Gastrocnemius medialis (tissue), 4 donors: Measurements from ENCODE around the gene PIK3C2B. TPM values are rescaled to one million over a fixed set of nuclear protein-coding genes. Genes with fewer than 3 reads are reported as not detected.

Experiments used
- ATAC-seq, 2 donors: fragments of 150-250 bp; one replicate each; pipeline ENCODE4 v1.9.1; 2016
- DNase-seq, 2 donors: peaks; one replicate each; pipeline ENCODE4 v3.0.0-alpha.2; 2019
- H3K27ac ChIP-seq, 4 donors: fragments of 200-600 bp; sonication (generic); 1 replicate in 1 of 4; 2 replicates in 3 of 4; pipeline ENCODE4 v1.5.1; 2016 to 2018; ENCODE audit warnings: mild to moderate bottlenecking in 2 of 4, moderate library complexity in 1 of 4
- H3K27me3 ChIP-seq, 3 donors: fragments of 200-600 bp; sonication (generic) in 2 of 3; 1 replicate in 1 of 3; 2 replicates in 2 of 3; pipeline versions ENCODE4 v1.5.1 to v1.6.0; 2016 to 2019; ENCODE audit warnings: mild to moderate bottlenecking in 1 of 3, moderate library complexity in 1 of 3
- H3K36me3 ChIP-seq, 2 donors: fragments of 200-600 bp; sonication (generic) in 1 of 2; one replicate each; pipeline ENCODE4 v1.5.1; 2017 to 2018
- H3K4me1 ChIP-seq, 2 donors: fragments of 200-600 bp; sonication (generic) in 1 of 2; one replicate each; pipeline ENCODE4 v1.5.1; 2016 to 2017; ENCODE audit warnings: mild to moderate bottlenecking in 2 of 2
- H3K4me3 ChIP-seq, 4 donors: fragments of 200-600 bp; sonication (generic) in 3 of 4; 1 replicate in 1 of 4; 2 replicates in 3 of 4; pipeline ENCODE4 v1.5.1; 2016 to 2019; ENCODE audit warnings: mild to moderate bottlenecking in 2 of 4
- H3K9me3 ChIP-seq, 3 donors: fragments of 200-600 bp; sonication (generic) in 2 of 3; 1 replicate in 1 of 3; 2 replicates in 2 of 3; pipeline ENCODE4 v1.5.1; 2016 to 2019
- CTCF ChIP-seq, 5 experiments: fragments of 450-650 bp in 3 of 5; fragments of 200-600 bp in 2 of 5; sonication (generic) in 2 of 5; IDR thresholded peaks in 4 of 5; conservative IDR thresholded peaks in 1 of 5; 1 replicate in 4 of 5; 2 replicates in 1 of 5; pipeline ENCODE4 v1.5.1; 2016 to 2019; ENCODE audit warnings: antibody characterized with exemption in 5 of 5, mild to moderate bottlenecking in 3 of 5, moderate library complexity in 3 of 5
- POLR2A ChIP-seq, 2 donors: fragments of 450-650 bp; IDR thresholded peaks; one replicate each; pipeline ENCODE4 v1.6.1; 2017; ENCODE audit warnings: antibody characterized with exemption in 2 of 2, mild to moderate bottlenecking in 2 of 2, moderate library complexity in 2 of 2
- in situ Hi-C, 4 donors: fragments of 200-750 bp; cut with MboI; loops; one replicate each; pipeline versions ENCODE4 v1.15.0 to v1.8.0; 2017; ENCODE audit warnings: low sequenced_read_pairs in 4 of 4
- intact Hi-C: fragments of 100-400 bp; cut with DNase I; formaldehyde crosslinking; loops from one replicate; pipeline ENCODE4 v1.15.1; 2023; ENCODE audit warnings: low total_unique reads
- total RNA-seq, 4 donors: library from RNA; depleted of rRNA; stranded (reverse); fragments of >200 nt; gene quantifications; one replicate each; pipeline versions ENCODE4 v1.1.0 to v1.2.3, GENCODE V29; 2016

Gene PIK3C2B
- total RNA-seq, 4 donors from 2014 or later, result 2.8 to 6.0 (median 3.8) TPM

- intact Hi-C loops (loop anchor here (1.0 kb wide), 1 partner anchor 94 kb away; the partner anchor contains the start of gene PPP1R15B), in situ Hi-C loops (loop anchor here in 2 of 4 donors (25.0 kb wide), 2 partner anchors 343 to 643 kb away; partner anchors contain the start of genes ETNK2 (in 1 of the 2), REN (in 1 of the 2) and SNRPE (in 1 of the 2))
- H3K4me3 ChIP-seq, result peak overlapping the region; percentile 51 to 67 (median 61)
- H3K9me3 ChIP-seq, result no peaks in the 10 kb centered on the region
- TF ChIP-seq CTCF (IDR thresholded peaks at IDR 0.05 in 4 of 5, conservative IDR thresholded peaks at IDR 0.05 in 1 of 5), result no peak
- no peak for TF ChIP-seq POLR2A (IDR thresholded peaks at IDR 0.05)
- ATAC-seq (no peak), DNase-seq (no peak)
- H3K36me3 ChIP-seq, result no peaks in the 10 kb centered on the region
- H3K27ac ChIP-seq, result peak overlapping the region; percentile 83 to 85 (median 84)
- H3K4me1 ChIP-seq, result peaks cover 8 to 13% of the 10 kb centered on the region in 2 donors
- no peaks in the 10 kb centered on the region for H3K27me3 ChIP-seq
Measured at GRCh38 chr1:204505674-204506200, 11.1 kb upstream of the PIK3C2B start.

- Histone ChIP-seq H3K36me3 (no peaks in the 10 kb centered on the region), H3K4me3 (no peak overlapping the region), H3K9me3 (no peaks in the 10 kb centered on the region), H3K27me3 (no peaks in the 10 kb centered on the region), H3K4me1 (peaks cover 8 to 13% of the 10 kb centered on the region in 2 donors), H3K27ac (peak overlapping the region in 1 of 4 donors; percentile 15)
- in situ Hi-C loops, result loop anchor here (5.0 to 25.0 kb wide), 4 partner anchors 57 to 642 kb away; partner anchors contain the start of genes ETNK2 (in 1 of the 4), REN (in 1 of the 4) and SNRPE (in 1 of the 4)
- no peak for ATAC-seq
- intact Hi-C loops, result loop anchor here (1.0 kb wide), 2 partner anchors 58 to 73 kb away; no protein-coding TSS in a partner anchor
- DNase-seq, result no peak
- TF ChIP-seq POLR2A (IDR thresholded peaks at IDR 0.05) (no peak), CTCF (IDR thresholded peaks at IDR 0.05 in 4 of 5, conservative IDR thresholded peaks at IDR 0.05 in 1 of 5) (no peak)
Measured at GRCh38 chr1:204503913-204504519, 9.4 kb upstream of the PIK3C2B start.

- Histone ChIP-seq H3K9me3 (no peaks in the 10 kb centered on the region), H3K36me3 (no peaks in the 10 kb centered on the region), H3K4me3 (no peak overlapping the region), H3K27ac (peak overlapping the region in 1 of 4 donors; percentile 15), H3K27me3 (no peaks in the 10 kb centered on the region), H3K4me1 (peaks cover 8 to 13% of the 10 kb centered on the region in 2 donors)
- ATAC-seq (no peak), DNase-seq (no peak)
- peak; percentile 78 to 95 (median 82) for TF ChIP-seq CTCF (IDR thresholded peaks at IDR 0.05 in 4 of 5, conservative IDR thresholded peaks at IDR 0.05 in 1 of 5)
- no peak for TF ChIP-seq POLR2A (IDR thresholded peaks at IDR 0.05)
- in situ Hi-C loops (loop anchor here (5.0 to 25.0 kb wide), 4 partner anchors 56 to 641 kb away; partner anchors contain the start of genes ETNK2 (in 1 of the 4), REN (in 1 of the 4) and SNRPE (in 1 of the 4)), intact Hi-C loops (loop anchor here (1.0 kb wide), 2 partner anchors 57 to 72 kb away; no protein-coding TSS in a partner anchor)
Measured at GRCh38 chr1:204503122-204503912, 8.7 kb upstream of the PIK3C2B start.

- in situ Hi-C loops, result loop anchor here (5.0 to 25.0 kb wide), 4 partner anchors 55 to 640 kb away; partner anchors contain the start of genes ETNK2 (in 1 of the 4), REN (in 1 of the 4) and SNRPE (in 1 of the 4)
- TF ChIP-seq CTCF (IDR thresholded peaks at IDR 0.05 in 4 of 5, conservative IDR thresholded peaks at IDR 0.05 in 1 of 5) (no peak), POLR2A (IDR thresholded peaks at IDR 0.05) (no peak)
Measured at GRCh38 chr1:204502241-204502640, 7.6 kb upstream of the PIK3C2B start.

More at GRCh38 chr1:204502241-204502640, 7.6 kb upstream of the PIK3C2B start:
- intact Hi-C loops, result no loop called here
- H3K27ac ChIP-seq, result no peak overlapping the region
- no peak for ATAC-seq
- DNase-seq, result no peak
- H3K4me1 ChIP-seq, result peaks cover 6 to 13% of the 10 kb centered on the region in 2 donors
- H3K36me3 ChIP-seq, result no peaks in the 10 kb centered on the region
- no peak overlapping the region for H3K4me3 ChIP-seq
- H3K9me3 ChIP-seq, result no peaks in the 10 kb centered on the region
- H3K27me3 ChIP-seq, result no peaks in the 10 kb centered on the region
